Erythroblast (primary cell): ENCODE results near the gene HDAC4.

Experiments used
- GATA1 ChIP-seq: IDR thresholded peaks from 2 replicates; pipeline ENCODE4 v1.6.1; 2011; ENCODE audit warnings: low read depth, mild to moderate bottlenecking, control low read depth, low read length, moderate library complexity
- POLR2A ChIP-seq: IDR thresholded peaks from 2 replicates; pipeline ENCODE4 v1.6.1; 2011; ENCODE audit warnings: mild to moderate bottlenecking, low read length

- TF ChIP-seq POLR2A = no peak
- no peak for TF ChIP-seq GATA1
Measured at GRCh38 chr2:239187464-239188253, 213.2 kb downstream of the HDAC4 start.
